Uterus (tissue), 4 donors: Measurements from ENCODE around the gene RASGEF1C. TPM values are rescaled to one million over a fixed set of nuclear protein-coding genes. Genes with fewer than 3 reads are reported as not detected.
A peak's percentile ranks its signal among the peaks of the same experiment; 100 is the strongest.

Experiments
- DNase-seq, 2 donors: peaks; one replicate each; pipeline ENCODE4 v3.0.0-alpha.2; 2019 to 2020
- H3K27ac ChIP-seq, 2 donors: fragments of 200-600 bp; sonication (generic); 1 replicate in 1 of 2; 2 replicates in 1 of 2; pipeline ENCODE4 v1.5.1; 2016 to 2018
- H3K27me3 ChIP-seq, 2 donors: fragments of 200-600 bp; sonication (generic); one replicate each; pipeline ENCODE4 v1.5.1; 2018 to 2019; ENCODE audit warnings: control low read depth in 1 of 2
- H3K36me3 ChIP-seq, 2 donors: fragments of 200-600 bp; sonication (generic); one replicate each; pipeline ENCODE4 v1.5.1; 2019; ENCODE audit warnings: control low read depth in 1 of 2
- H3K4me1 ChIP-seq, 2 donors: fragments of 200-600 bp; sonication (generic); one replicate each; pipeline ENCODE4 v1.5.1; 2018 to 2019; ENCODE audit warnings: control low read depth in 1 of 2
- H3K4me3 ChIP-seq, 2 donors: fragments of 200-600 bp; sonication (generic); 1 replicate in 1 of 2; 2 replicates in 1 of 2; pipeline ENCODE4 v1.5.1; 2018 to 2019; ENCODE audit warnings: mild to moderate bottlenecking in 1 of 2
- H3K9me3 ChIP-seq, 2 donors: fragments of 200-600 bp; sonication (generic); one replicate each; pipeline ENCODE4 v1.5.1; 2019; ENCODE audit warnings: control low read depth in 1 of 2
- POLR2A ChIP-seq, 2 donors: fragments of 450-650 bp; IDR thresholded peaks; one replicate each; pipeline ENCODE4 v1.6.1; 2016; ENCODE audit warnings: antibody characterized with exemption in 2 of 2, mild to moderate bottlenecking in 1 of 2, moderate library complexity in 1 of 2
- intact Hi-C: fragments of 100-400 bp; cut with DNase I; formaldehyde crosslinking; loops from one replicate; pipeline ENCODE4 v1.15.1; 2023; ENCODE audit warnings: low total_unique reads
- total RNA-seq, 4 donors: library from RNA; depleted of rRNA in 3 of 4; stranded (reverse); fragments of >200 nt in 3 of 4; gene quantifications; one replicate each; pipeline versions ENCODE4 v1.1.0 to v1.2.4, GENCODE V29; 2014 to 2023
- TF ChIP-seq, protein P1 (sequence below), 4 experiments: fragments of 200-600 bp in 2 of 4; fragments of 450-650 bp in 2 of 4; sonication (generic) in 2 of 4; IDR thresholded peaks; one replicate each; pipeline ENCODE4 v1.5.1; 2016 to 2019; ENCODE audit warnings: antibody characterized with exemption in 4 of 4, mild to moderate bottlenecking in 2 of 4, moderate library complexity in 1 of 4
- donor health status: DM: yes; HTN: yes; CAD: no.

RASGEF1C gene
- total RNA-seq, 4 donors from 2014 or later, result 1.2 TPM; not detected in 3

DNA sequence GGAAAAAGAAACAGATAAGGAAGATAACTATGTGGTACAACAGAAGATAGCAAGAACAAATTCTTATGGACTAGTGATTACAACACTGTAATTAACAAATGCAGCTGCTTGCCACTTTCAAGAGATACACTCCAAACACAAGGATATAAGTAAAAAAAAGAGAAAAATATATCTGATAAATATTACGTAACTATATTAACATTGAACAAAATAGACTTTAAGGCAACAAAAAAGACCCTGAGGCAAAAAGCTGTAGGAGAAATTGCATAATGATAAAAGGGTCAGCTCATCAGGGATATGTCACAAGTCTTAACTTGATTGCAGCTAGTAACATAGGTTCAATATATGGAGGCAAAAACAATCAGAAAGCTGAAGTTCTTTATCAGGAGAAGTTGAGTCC is 86.1 kb downstream of the RASGEF1C start:
- Histone ChIP-seq H3K4me1 (no peaks in the 10 kb centered on the region), H3K27ac (no peak overlapping the region), H3K4me3 (no peak overlapping the region), H3K27me3 (peaks cover 0 to 4% of the 10 kb centered on the region in 2 donors), H3K36me3 (no peaks in the 10 kb centered on the region), H3K9me3 (no peaks in the 10 kb centered on the region)
- no peak for TF ChIP-seq POLR2A (IDR thresholded peaks at IDR 0.05)
- TF ChIP-seq, protein P1, sequence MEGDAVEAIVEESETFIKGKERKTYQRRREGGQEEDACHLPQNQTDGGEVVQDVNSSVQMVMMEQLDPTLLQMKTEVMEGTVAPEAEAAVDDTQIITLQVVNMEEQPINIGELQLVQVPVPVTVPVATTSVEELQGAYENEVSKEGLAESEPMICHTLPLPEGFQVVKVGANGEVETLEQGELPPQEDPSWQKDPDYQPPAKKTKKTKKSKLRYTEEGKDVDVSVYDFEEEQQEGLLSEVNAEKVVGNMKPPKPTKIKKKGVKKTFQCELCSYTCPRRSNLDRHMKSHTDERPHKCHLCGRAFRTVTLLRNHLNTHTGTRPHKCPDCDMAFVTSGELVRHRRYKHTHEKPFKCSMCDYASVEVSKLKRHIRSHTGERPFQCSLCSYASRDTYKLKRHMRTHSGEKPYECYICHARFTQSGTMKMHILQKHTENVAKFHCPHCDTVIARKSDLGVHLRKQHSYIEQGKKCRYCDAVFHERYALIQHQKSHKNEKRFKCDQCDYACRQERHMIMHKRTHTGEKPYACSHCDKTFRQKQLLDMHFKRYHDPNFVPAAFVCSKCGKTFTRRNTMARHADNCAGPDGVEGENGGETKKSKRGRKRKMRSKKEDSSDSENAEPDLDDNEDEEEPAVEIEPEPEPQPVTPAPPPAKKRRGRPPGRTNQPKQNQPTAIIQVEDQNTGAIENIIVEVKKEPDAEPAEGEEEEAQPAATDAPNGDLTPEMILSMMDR (IDR thresholded peaks at IDR 0.05), result no peak
- intact Hi-C loops, result no loop called here
- no peak for DNase-seq

DNA sequence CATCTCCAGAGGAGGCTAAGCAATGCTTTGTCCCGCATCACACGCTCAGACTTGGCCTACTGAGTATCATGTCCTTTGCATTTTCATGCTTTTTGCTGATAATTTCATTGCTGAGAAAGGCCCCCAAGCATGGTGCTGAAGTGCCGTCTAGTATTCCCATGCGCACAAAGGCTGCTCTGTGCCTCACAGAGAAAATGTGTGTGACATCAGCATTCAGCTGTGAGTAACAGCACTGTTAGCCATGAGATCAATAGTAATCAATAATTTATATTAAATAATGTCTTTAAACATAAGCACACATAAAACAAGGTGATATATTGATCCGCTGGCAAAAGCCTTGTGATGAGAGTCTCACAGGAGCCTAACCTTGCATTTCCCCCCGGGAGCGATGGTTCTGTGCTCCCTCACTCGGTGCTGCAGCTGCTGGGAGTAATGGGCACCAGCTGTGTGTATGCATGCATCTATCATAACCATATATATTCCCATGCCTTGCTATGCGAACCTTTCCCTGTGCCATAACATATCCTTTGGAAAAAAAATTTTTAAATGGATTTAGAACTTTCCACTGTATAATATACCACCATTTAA is 87.1 kb downstream of the RASGEF1C start:
- H3K9me3 ChIP-seq, result no peaks in the 10 kb centered on the region
- H3K36me3 ChIP-seq, result no peaks in the 10 kb centered on the region
- no peaks in the 10 kb centered on the region for H3K4me1 ChIP-seq
- TF ChIP-seq, protein P1 (IDR thresholded peaks at IDR 0.05), result no peak
- TF ChIP-seq POLR2A (IDR thresholded peaks at IDR 0.05), result no peak
- no peak for DNase-seq
- H3K27ac ChIP-seq, result no peak overlapping the region
- H3K4me3 ChIP-seq, result no peak overlapping the region
- peaks cover 0 to 4% of the 10 kb centered on the region in 2 donors for H3K27me3 ChIP-seq
- intact Hi-C loops, result no loop called here

DNA sequence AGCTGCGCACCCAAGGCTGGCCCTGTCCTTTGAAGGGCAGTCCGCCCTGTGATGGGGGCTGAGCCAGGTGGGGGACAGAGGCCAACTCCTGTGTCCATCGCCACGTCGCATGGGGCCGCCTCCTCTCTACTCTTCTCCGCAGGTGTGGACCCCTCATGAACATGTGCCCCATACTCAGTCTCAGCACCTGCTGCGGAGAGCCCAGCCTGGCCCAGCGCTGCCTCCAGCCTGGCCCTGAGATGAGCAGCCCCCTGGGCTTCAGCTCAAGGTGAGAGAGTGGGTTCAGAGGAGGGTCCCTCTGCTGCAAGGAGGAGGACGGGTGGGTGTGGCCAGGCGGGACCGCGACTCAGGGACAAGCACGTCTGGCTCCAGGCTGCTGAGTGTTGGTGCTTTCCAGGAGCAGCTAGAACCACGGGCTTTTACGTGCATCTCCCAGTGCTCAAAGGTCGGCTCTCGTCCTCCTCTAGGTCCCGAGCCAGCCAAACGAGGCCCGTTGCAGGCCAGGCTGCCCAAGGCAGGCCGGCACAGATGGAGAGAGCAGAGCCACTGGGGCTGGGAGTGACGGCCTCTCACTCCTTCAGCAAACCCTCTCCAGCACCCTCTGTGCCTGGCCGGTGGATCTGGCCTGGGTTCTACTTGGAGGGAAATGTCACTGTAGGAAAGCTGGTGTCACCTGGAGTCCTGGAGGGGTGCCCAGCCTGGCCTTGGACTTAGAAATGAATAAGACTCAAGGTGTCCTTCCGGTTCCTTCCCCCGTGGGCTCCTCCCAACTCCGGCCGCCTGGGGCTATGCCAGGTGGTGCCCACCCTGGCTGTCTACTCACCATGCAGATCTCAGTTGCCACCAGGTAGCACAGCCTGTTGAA is 88.5 kb downstream of the RASGEF1C start:
- peaks cover 0 to 4% of the 10 kb centered on the region in 2 donors for H3K27me3 ChIP-seq
- intact Hi-C loops, result no loop called here

DNA sequence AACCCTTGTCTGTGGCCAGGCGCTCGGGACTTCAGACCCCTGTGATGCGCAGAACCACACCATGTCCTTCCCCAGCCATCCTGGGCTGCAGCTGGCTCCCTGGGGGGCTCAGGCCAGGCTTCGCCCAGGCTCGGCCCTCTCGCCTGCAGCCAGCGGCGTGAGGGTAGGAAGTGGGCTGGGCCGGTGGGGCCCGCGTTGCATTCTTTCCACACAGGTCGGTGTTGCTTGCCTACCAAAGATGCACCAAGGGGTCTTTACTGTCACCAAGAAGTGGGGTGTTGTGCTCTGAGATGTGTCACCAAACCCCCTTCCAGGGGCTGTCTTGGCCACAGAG is 89.1 kb downstream of the RASGEF1C start:
- TF ChIP-seq POLR2A (IDR thresholded peaks at IDR 0.05), result no peak
- TF ChIP-seq, protein P1 (IDR thresholded peaks at IDR 0.05), result no peak
- DNase-seq, result no peak
- no peaks in the 10 kb centered on the region for H3K9me3 ChIP-seq
- H3K27ac ChIP-seq, result no peak overlapping the region
- no peak overlapping the region for H3K4me3 ChIP-seq
- no peaks in the 10 kb centered on the region for H3K4me1 ChIP-seq
- no peaks in the 10 kb centered on the region for H3K36me3 ChIP-seq
- intact Hi-C loops, result no loop called here
- H3K27me3 ChIP-seq, result peaks cover 0 to 4% of the 10 kb centered on the region in 2 donors

More for the DNA sequence above, 88.5 kb downstream of the RASGEF1C start:
- peak in 1 of 2 donors; percentile 12 for DNase-seq
- TF ChIP-seq POLR2A (IDR thresholded peaks at IDR 0.05), result no peak
- TF ChIP-seq, protein P1 (IDR thresholded peaks at IDR 0.05), result no peak
- Histone ChIP-seq H3K27ac (no peak overlapping the region), H3K4me1 (no peaks in the 10 kb centered on the region), H3K9me3 (no peaks in the 10 kb centered on the region), H3K36me3 (no peaks in the 10 kb centered on the region), H3K4me3 (no peak overlapping the region)
